ENCODE measurements around the gene ZNRF3.

Gene ZNRF3

DNA sequence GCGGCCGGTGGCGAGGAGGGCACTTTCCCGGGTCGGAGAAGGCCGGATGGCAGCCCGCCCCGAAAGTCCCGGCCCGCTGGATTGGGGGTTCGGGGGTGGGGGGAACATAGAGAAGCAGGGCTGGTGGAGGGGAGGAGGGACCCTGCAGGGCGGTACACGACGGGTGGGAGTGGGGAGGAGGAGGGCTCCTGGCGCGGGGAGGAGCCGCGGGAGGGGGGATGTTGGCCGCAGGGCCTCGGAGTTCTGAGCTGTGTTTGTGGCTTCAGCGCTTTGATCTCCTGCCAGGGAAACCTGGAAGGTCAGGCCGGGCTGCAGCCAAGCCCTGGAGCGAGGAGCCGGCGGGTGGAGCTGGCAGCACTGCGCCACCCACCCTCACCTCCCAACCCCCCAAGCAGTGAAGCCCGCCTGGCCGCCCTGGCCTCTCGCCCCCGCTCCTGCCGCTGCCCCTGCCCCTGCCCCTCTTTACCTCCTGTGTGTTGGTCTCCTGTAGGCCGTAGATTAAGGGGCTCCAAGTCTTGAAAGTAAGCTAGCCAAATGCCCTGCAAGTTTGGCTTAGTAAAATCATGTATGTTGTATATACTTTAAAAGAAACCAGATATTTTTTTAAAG is 147.3 kb downstream of the ZNRF3 start (continued):
- TF ChIP-seq ZNF843 (tag by site-specific recombination; IDR thresholded peaks at IDR 0.05) (peak; percentile 53; the same call in 1 of the 2 replicates), BCL11B (tag by site-specific recombination; IDR thresholded peaks at IDR 0.05; ENCODE audit: low read depth) (0 out of 2 replicates have a peak, but pooled peaks have one; percentile 36), IKZF3 (tag by site-specific recombination; IDR thresholded peaks at IDR 0.05) (peak; percentile 83), ZBTB1 (tag by site-specific recombination; IDR thresholded peaks at IDR 0.05) (no peak), ZNF211 (tag by site-specific recombination; IDR thresholded peaks at IDR 0.05; ENCODE audit: low read depth) (no peak), KLF8 (tag by site-specific recombination; IDR thresholded peaks at IDR 0.05) (peak; percentile 55), ZNF37A (tag by site-specific recombination; IDR thresholded peaks at IDR 0.05) (no peak), MEIS1 (CRISPR knock-in tag; IDR thresholded peaks at IDR 0.05; ENCODE audit: borderline replicate concordance) (no peak), SALL2 (tag by site-specific recombination; IDR thresholded peaks at IDR 0.05; ENCODE audit: borderline replicate concordance) (no peak), ZSCAN30 (tag by site-specific recombination; IDR thresholded peaks at IDR 0.05) (peak; percentile 90), ZFP69B (tag by site-specific recombination; IDR thresholded peaks at IDR 0.05) (peak; percentile 56), YY2 (tag by site-specific recombination; IDR thresholded peaks at IDR 0.05) (no peak), SCRT1 (tag by site-specific recombination; IDR thresholded peaks at IDR 0.05; ENCODE audit: borderline replicate concordance) (no peak), ZNF560 (tag by site-specific recombination; IDR thresholded peaks at IDR 0.05; ENCODE audit: borderline replicate concordance) (no peak), KLF16 (tag by site-specific recombination; IDR thresholded peaks at IDR 0.05) (peak; percentile 88), ZNF416 (tag by site-specific recombination; IDR thresholded peaks at IDR 0.05) (no peak), TCF7L2 (IDR thresholded peaks at IDR 0.05; ENCODE audit: borderline replicate concordance, low read depth, low read length) (peak; percentile 98), ZNF501 (tag by site-specific recombination; IDR thresholded peaks at IDR 0.05) (no peak), WT1 (tag by site-specific recombination; IDR thresholded peaks at IDR 0.05) (peak; percentile 84), MYNN (tag by site-specific recombination; IDR thresholded peaks at IDR 0.05; ENCODE audit: borderline replicate concordance) (peak; percentile 11; the same call in 1 of the 2 replicates), ZNF146 (tag by site-specific recombination; IDR thresholded peaks at IDR 0.05) (no peak), PRDM1 (tag by site-specific recombination; IDR thresholded peaks at IDR 0.05) (no peak), ZNF514 (tag by site-specific recombination; IDR thresholded peaks at IDR 0.05) (no peak)
- TF ChIP-seq, protein P1, sequence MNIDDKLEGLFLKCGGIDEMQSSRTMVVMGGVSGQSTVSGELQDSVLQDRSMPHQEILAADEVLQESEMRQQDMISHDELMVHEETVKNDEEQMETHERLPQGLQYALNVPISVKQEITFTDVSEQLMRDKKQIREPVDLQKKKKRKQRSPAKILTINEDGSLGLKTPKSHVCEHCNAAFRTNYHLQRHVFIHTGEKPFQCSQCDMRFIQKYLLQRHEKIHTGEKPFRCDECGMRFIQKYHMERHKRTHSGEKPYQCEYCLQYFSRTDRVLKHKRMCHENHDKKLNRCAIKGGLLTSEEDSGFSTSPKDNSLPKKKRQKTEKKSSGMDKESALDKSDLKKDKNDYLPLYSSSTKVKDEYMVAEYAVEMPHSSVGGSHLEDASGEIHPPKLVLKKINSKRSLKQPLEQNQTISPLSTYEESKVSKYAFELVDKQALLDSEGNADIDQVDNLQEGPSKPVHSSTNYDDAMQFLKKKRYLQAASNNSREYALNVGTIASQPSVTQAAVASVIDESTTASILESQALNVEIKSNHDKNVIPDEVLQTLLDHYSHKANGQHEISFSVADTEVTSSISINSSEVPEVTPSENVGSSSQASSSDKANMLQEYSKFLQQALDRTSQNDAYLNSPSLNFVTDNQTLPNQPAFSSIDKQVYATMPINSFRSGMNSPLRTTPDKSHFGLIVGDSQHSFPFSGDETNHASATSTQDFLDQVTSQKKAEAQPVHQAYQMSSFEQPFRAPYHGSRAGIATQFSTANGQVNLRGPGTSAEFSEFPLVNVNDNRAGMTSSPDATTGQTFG (tag by site-specific recombination; IDR thresholded peaks at IDR 0.05; ENCODE audit: borderline replicate concordance), result no peak
- TF ChIP-seq, protein P2, sequence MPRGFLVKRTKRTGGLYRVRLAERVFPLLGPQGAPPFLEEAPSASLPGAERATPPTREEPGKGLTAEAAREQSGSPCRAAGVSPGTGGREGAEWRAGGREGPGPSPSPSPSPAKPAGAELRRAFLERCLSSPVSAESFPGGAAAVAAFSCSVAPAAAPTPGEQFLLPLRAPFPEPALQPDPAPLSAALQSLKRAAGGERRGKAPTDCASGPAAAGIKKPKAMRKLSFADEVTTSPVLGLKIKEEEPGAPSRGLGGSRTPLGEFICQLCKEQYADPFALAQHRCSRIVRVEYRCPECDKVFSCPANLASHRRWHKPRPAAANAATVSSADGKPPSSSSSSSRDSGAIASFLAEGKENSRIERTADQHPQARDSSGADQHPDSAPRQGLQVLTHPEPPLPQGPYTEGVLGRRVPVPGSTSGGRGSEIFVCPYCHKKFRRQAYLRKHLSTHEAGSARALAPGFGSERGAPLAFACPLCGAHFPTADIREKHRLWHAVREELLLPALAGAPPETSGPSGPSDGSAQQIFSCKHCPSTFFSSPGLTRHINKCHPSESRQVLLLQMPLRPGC (tag by site-specific recombination; IDR thresholded peaks at IDR 0.05), result peak; percentile 36; the same call in 1 of the 2 replicates
- TF ChIP-seq, protein P3, sequence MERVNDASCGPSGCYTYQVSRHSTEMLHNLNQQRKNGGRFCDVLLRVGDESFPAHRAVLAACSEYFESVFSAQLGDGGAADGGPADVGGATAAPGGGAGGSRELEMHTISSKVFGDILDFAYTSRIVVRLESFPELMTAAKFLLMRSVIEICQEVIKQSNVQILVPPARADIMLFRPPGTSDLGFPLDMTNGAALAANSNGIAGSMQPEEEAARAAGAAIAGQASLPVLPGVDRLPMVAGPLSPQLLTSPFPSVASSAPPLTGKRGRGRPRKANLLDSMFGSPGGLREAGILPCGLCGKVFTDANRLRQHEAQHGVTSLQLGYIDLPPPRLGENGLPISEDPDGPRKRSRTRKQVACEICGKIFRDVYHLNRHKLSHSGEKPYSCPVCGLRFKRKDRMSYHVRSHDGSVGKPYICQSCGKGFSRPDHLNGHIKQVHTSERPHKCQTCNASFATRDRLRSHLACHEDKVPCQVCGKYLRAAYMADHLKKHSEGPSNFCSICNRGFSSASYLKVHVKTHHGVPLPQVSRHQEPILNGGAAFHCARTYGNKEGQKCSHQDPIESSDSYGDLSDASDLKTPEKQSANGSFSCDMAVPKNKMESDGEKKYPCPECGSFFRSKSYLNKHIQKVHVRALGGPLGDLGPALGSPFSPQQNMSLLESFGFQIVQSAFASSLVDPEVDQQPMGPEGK (tag by site-specific recombination; IDR thresholded peaks at IDR 0.05), result peak; percentile 94
- TF ChIP-seq, protein P4, sequence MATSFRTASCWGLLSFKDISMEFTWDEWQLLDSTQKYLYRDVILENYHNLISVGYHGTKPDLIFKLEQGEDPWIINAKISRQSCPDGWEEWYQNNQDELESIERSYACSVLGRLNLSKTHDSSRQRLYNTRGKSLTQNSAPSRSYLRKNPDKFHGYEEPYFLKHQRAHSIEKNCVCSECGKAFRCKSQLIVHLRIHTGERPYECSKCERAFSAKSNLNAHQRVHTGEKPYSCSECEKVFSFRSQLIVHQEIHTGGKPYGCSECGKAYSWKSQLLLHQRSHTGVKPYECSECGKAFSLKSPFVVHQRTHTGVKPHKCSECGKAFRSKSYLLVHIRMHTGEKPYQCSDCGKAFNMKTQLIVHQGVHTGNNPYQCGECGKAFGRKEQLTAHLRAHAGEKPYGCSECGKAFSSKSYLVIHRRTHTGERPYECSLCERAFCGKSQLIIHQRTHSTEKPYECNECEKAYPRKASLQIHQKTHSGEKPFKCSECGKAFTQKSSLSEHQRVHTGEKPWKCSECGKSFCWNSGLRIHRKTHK (tag by site-specific recombination; IDR thresholded peaks at IDR 0.05), result no peak
